NB4 (cell line): Measurements from ENCODE around the gene DNM1.

Experiments
- DNase-seq: peaks from one replicate; pipeline ENCODE4 v3.0.0; 2010; ENCODE audit warnings: low read depth
- H3K4me3 ChIP-seq: one replicate; pipeline ENCODE4 v1.5.1; 2011; ENCODE audit warnings: mild to moderate bottlenecking, low read depth, low read length, moderate library complexity
- CTCF ChIP-seq: IDR thresholded peaks from one replicate; pipeline ENCODE4 v1.5.1; 2012; ENCODE audit warnings: low read depth, low read length
- MAX ChIP-seq: IDR thresholded peaks from 2 replicates; pipeline ENCODE4 v1.6.1; 2011; ENCODE audit warnings: low read depth, low read length
- MYC ChIP-seq: IDR thresholded peaks from 2 replicates; pipeline ENCODE4 v1.6.1; 2011; ENCODE audit warnings: low read depth, low read length
- POLR2A ChIP-seq: IDR thresholded peaks from 2 replicates; pipeline ENCODE4 v1.6.1; 2011; ENCODE audit warnings: mild to moderate bottlenecking; ENCODE audit not compliant: insufficient read length; ENCODE audit errors: extremely low read depth

DNM1 gene

DNA sequence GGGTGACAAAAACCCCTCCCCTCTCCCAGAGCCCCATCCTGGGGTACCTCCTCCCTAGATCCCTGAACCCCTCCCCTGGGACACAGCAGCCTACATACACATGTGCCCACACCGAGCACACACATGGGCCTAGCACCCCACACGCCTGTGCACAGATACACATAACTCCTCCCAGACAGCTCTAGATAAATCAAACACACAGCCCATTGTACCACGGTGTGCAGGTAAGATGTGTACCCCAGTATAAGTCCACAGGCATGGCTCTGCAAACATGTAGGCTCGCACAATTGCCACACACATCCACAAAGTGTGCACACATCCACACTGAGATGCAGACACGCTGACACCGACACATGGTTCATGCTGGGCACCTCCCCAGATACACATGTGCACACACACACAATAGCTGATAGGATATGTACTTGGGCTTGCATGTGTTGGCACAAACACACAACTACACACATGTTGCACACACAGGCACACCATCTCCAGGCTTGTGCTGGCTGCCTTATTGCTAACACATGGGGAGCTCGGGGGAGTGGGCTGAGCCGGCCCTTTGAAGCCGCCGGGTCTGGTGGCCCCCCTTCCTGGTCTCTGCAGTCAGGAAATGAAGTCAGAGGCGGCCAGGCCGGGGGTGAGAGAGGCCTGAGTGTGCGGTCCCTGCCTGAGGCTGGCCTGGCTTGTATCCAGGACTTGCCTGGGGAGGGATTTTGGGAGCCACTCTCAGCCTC, 42.4 kb downstream of the DNM1 start:
- TF ChIP-seq MAX (peak; percentile 92), POLR2A (peak; percentile 33), CTCF (no peak)

GRCh38 chr9:128246471-128246870, 43.3 kb downstream of the DNM1 start:
- DNase-seq, result peak; percentile 54
- TF ChIP-seq MAX (no peak), MYC (no peak), POLR2A (no peak), CTCF (no peak)

More for the DNA sequence above, 42.4 kb downstream of the DNM1 start:
- peak overlapping the region; percentile 43 for H3K4me3 ChIP-seq
- peak; percentile 89 for DNase-seq

DNA sequence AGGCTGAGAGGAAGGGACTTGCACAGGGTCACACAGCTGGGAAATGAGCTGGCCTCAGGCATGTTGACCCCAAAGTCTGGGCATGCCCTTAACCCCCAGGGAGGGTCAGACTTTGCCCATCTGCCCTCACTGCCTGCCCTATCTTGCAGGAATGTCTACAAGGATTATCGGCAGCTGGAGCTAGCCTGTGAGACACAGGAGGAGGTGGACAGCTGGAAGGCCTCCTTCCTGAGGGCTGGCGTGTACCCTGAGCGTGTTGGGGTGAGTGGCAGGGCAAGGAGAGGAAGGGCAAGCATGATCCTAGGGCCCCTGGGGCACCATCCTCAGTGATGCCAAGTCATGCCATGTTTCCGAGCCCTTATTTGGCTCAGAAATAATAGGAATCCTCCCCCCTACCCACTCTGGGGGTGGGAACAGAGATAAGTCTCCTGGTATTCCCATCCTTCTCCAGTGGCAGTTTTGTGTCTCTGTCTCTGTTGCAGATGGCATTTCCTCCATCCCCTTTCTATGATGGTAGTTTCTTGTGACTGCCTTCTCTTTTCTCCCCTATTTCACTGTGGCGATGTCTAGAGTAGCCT, 44.1 kb downstream of the DNM1 start:
- no peak for DNase-seq
- no peak overlapping the region for H3K4me3 ChIP-seq
- TF ChIP-seq MAX (no peak), MYC (no peak), CTCF (no peak), POLR2A (no peak)

More at GRCh38 chr9:128246471-128246870, 43.3 kb downstream of the DNM1 start:
- no peak overlapping the region for H3K4me3 ChIP-seq

GRCh38 chr9:128249558-128249907, 46.4 kb downstream of the DNM1 start:
- TF ChIP-seq CTCF (no peak), MYC (no peak), MAX (no peak), POLR2A (no peak)
- no peak overlapping the region for H3K4me3 ChIP-seq
- no peak for DNase-seq

DNA sequence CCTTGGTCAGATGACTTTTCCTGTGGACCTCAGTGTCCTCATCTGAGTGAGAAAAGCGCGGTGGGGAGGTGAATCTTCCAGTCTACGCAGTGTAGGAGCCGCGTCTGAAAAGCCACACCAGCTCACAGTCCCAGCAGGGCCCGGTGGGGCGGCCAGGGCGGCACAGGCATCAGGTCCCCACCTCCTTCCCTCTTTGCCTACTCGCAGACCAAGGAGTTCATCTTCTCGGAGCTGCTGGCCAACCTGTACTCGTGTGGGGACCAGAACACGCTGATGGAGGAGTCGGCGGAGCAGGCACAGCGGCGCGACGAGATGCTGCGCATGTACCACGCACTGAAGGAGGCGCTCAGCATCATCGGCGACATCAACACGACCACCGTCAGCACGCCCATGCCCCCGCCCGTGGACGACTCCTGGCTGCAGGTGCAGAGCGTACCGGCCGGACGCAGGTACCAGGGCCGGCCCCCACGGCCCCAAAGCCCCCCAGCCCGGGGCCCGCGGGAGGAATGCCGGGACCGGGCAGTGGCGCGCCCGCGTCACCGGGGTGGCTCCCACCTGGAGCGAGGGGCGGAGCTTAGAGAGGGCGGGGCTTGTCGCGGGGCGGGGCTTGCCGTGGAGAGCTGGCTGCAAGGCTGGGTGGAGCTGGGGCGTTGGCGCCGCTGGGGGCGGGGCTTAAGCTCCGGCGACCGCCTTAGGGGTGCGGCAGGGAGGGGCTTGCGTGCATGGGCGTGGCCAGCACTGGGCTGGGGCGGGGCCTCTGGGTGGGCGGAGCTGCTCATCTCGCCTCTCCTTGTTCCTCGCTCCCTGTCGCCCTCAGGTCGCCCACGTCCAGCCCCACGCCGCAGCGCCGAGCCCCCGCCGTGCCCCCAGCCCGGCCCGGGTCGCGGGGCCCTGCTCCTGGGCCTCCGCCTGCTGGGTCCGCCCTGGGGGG, 47.0 kb downstream of the DNM1 start:
- no peak for TF ChIP-seq POLR2A
- TF ChIP-seq CTCF, result no peak
- no peak overlapping the region for H3K4me3 ChIP-seq
- DNase-seq, result no peak
